SK-N-SH (cell line): ENCODE measurements around the gene LNPEP. TPM values are rescaled to one million over a fixed set of nuclear protein-coding genes. Genes with fewer than 3 reads are reported as not detected.

Experiments
- CTCF ChIA-PET: fragments of 300-600, 350-600 bp; formaldehyde crosslinking; extraction: SDS; loops from one replicate; lab custom pipeline; 2021; lab: Yijun Ruan, JAX
- POLR2A ChIA-PET: fragments of 350-600 bp; sonication (Branson Sonifier 250); formaldehyde crosslinking; extraction: SDS; loops from one replicate; lab custom pipeline; 2020; ENCODE audit warnings: antibody characterized with exemption, inconsistent platforms; lab: Yijun Ruan, JAX
- DNase-seq: peaks from one replicate; pipeline ENCODE4 v3.0.0; 2012
- H2AFZ ChIP-seq: fragments of 200-600 bp; sonication (generic); 2 replicates; pipeline ENCODE4 v1.8.1; 2016; ENCODE audit warnings: antibody characterized with exemption, mild to moderate bottlenecking, low read depth
- H3F3A ChIP-seq: fragments of 200-600 bp; sonication (generic); replicated peaks from 2 replicates; pipeline ENCODE3; 2016; ENCODE audit warnings: antibody characterized with exemption, mild to moderate bottlenecking; ENCODE audit not compliant: insufficient read depth
- H3K27ac ChIP-seq, 2 experiments: fragments of 200-500 bp in 1 of 2; fragments of 200-600 bp in 1 of 2; sonication (Bioruptor generic) in 1 of 2; sonication (generic), shearing (Covaris generic) in 1 of 2; 2 replicates each; pipeline versions ENCODE4 v1.5.1 to v1.6.1; 2014 to 2016; ENCODE audit warnings: low read depth in 2 of 2, inconsistent platforms in 1 of 2, low read length in 1 of 2, mild to moderate bottlenecking in 1 of 2, mixed read lengths in 1 of 2
- H3K27me3 ChIP-seq: fragments of 200-600 bp; sonication (generic), shearing (Covaris generic); 2 replicates; pipeline ENCODE4 v1.6.1; 2016; ENCODE audit warnings: mixed run types; ENCODE audit not compliant: insufficient read depth
- H3K36me3 ChIP-seq, 2 experiments: fragments of 200-500 bp in 1 of 2; fragments of 200-600 bp in 1 of 2; sonication (Bioruptor generic) in 1 of 2; sonication (generic) in 1 of 2; replicated peaks in 1 of 2; 2 replicates each; pipeline versions ENCODE3 to v1.5.1; 2014 to 2016; ENCODE audit warnings: low read length in 1 of 2, mild to moderate bottlenecking in 1 of 2; ENCODE audit not compliant: insufficient read depth in 2 of 2, control insufficient read depth in 1 of 2
- H3K4me1 ChIP-seq, 2 experiments: fragments of 200-500 bp in 1 of 2; fragments of 200-600 bp in 1 of 2; sonication (Bioruptor generic) in 1 of 2; sonication (generic), shearing (Covaris generic) in 1 of 2; 2 replicates each; pipeline versions ENCODE4 v1.5.1 to v1.6.1; 2014 to 2016; ENCODE audit warnings: low read depth in 1 of 2, low read length in 1 of 2, mixed run types in 1 of 2; ENCODE audit not compliant: insufficient read depth in 2 of 2, control insufficient read depth in 1 of 2
- H3K4me2 ChIP-seq: fragments of 200-600 bp; sonication (generic), shearing (Covaris generic); 2 replicates; pipeline ENCODE4 v1.6.1; 2017; ENCODE audit warnings: mixed run types
- H3K4me3 ChIP-seq, 2 experiments: fragments of 200-500 bp in 1 of 2; fragments of 200-600 bp in 1 of 2; sonication (Bioruptor generic) in 1 of 2; sonication (generic), shearing (Covaris generic) in 1 of 2; 2 replicates each; pipeline versions ENCODE4 v1.5.1 to v1.8.1; 2014 to 2016; ENCODE audit warnings: low read depth in 2 of 2, inconsistent platforms in 1 of 2, low read length in 1 of 2, mild to moderate bottlenecking in 1 of 2, mixed read lengths in 1 of 2, moderate library complexity in 1 of 2
- H3K79me2 ChIP-seq: fragments of 200-600 bp; sonication (generic); 2 replicates; pipeline ENCODE4 v1.8.1; 2017; ENCODE audit warnings: mild to moderate bottlenecking; ENCODE audit not compliant: insufficient read depth
- H3K9ac ChIP-seq: fragments of 200-600 bp; sonication (generic); 2 replicates; pipeline ENCODE4 v1.6.1; 2017; ENCODE audit warnings: mixed run types
- H3K9me2 ChIP-seq: fragments of 200-600 bp; sonication (generic); 2 replicates; pipeline ENCODE4 v1.6.1; 2017; ENCODE audit warnings: mixed run types
- H3K9me3 ChIP-seq: fragments of 200-600 bp; sonication (generic); 2 replicates; pipeline ENCODE4 v1.6.1; 2017; ENCODE audit warnings: mixed run types, mild to moderate bottlenecking, moderate library complexity
- H4K20me1 ChIP-seq: fragments of 200-600 bp; sonication (generic); 2 replicates; pipeline ENCODE4 v1.6.1; 2017; ENCODE audit warnings: mild to moderate bottlenecking, mixed run types; ENCODE audit not compliant: insufficient read depth
- FOXJ3 ChIP-seq: sonication (generic); formaldehyde crosslinking; IDR thresholded peaks from 2 replicates; pipeline ENCODE4 v1.5.1; 2020; ENCODE audit warnings: mild to moderate bottlenecking, missing genetic modification reagents
- JUND ChIP-seq: IDR thresholded peaks from 2 replicates; pipeline ENCODE4 v1.4.0; 2012
- RAD21 ChIP-seq: IDR thresholded peaks from 2 replicates; pipeline ENCODE4 v1.6.1; 2012; ENCODE audit warnings: mild to moderate bottlenecking, low read length
- SMC3 ChIP-seq: IDR thresholded peaks from 2 replicates; pipeline ENCODE4 v1.6.1; 2012; ENCODE audit warnings: low read depth, low read length, improper control_type of control experiment
- WGBS: methylation state at CpG from one replicate; pipeline ENCODE4 v1.1.6; 2017; ENCODE audit warnings: low lambda C conversion rate; 5-methylcytosine and 5-hydroxymethylcytosine counted together
- polyA plus RNA-seq, 3 experiments: library from polyadenylated mRNA; depleted of rRNA; stranded (reverse); fragments of >200 nt; gene quantifications; 2 replicates each; pipeline ENCODE4 v1.2.3, GENCODE V29; 2012
- TF ChIP-seq, protein P1 (sequence below): fragments of 150-350 bp; IDR thresholded peaks from 2 replicates; pipeline ENCODE4 v1.6.1; 2016; ENCODE audit warnings: mild to moderate bottlenecking, low read depth, low read length
- TF ChIP-seq, protein P2 (sequence below): IDR thresholded peaks from 2 replicates; pipeline ENCODE4; 2012
- TF ChIP-seq, protein P3 (sequence below): fragments of 200-600 bp; sonication (generic); IDR thresholded peaks from 2 replicates; pipeline ENCODE4 v1.6.1; 2017; ENCODE audit warnings: antibody characterized with exemption, mild to moderate bottlenecking, moderate library complexity
- TF ChIP-seq, protein P4 (sequence below): IDR thresholded peaks from 2 replicates; pipeline ENCODE4 v1.6.1; 2012; ENCODE audit warnings: mild to moderate bottlenecking, low read depth, low read length, moderate library complexity

Gene LNPEP
- polyA plus RNA-seq, 1 of the 3 experiments (the other 2 are of a cell fraction) = 4.3 TPM

DNA sequence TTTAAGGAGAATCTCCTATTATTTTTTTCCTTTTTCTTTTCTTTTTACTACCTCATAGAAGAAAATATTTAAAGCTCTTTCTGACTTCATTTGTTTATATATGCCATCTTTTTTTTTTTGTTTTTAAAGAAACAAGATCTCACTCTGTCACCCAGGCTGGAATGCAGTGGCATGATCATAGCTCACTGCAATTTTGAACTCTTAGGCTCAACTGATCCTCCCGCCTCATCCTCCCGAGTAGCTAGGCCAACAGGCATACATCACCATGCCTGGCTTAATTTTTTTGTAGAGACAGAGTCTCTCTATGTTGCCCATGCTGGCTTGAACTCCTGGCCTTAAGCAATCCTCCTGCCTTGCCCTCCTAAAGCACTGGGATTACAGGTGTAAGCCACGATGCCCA lies 59.5 kb downstream of the LNPEP start:
- no peaks in the 10 kb centered on the region for H3K9me2 ChIP-seq
- H3K27me3 ChIP-seq = no peaks in the 10 kb centered on the region
- no peak for DNase-seq
- H4K20me1 ChIP-seq = no peaks in the 10 kb centered on the region
- no peaks in the 10 kb centered on the region for H3K9me3 ChIP-seq
- no peak overlapping the region for H3K4me3 ChIP-seq
- CTCF ChIA-PET = interaction anchor here (0.7 to 3.9 kb wide), 4 partner anchors 45 to 242 kb away, joined by 3 to 59 read pairs (median 17); partner anchors contain the start of gene LIX1
- H3F3A ChIP-seq = peaks cover 3% of the 10 kb centered on the region
- H3K9ac ChIP-seq = no peak overlapping the region
- H3K4me2 ChIP-seq = no peak overlapping the region
- H2AFZ ChIP-seq = no peak overlapping the region
- peaks cover 15 to 27% of the 10 kb centered on the region in 2 experiments for H3K36me3 ChIP-seq
- WGBS = 91% methylated on average over 3 of the region's 3 CpGs
- H3K27ac ChIP-seq = no peak overlapping the region; a peak in 1 of 4 replicates
- H3K79me2 ChIP-seq = no peaks in the 10 kb centered on the region; the same call in 1 of the 2 replicates
- TF ChIP-seq, protein P1, sequence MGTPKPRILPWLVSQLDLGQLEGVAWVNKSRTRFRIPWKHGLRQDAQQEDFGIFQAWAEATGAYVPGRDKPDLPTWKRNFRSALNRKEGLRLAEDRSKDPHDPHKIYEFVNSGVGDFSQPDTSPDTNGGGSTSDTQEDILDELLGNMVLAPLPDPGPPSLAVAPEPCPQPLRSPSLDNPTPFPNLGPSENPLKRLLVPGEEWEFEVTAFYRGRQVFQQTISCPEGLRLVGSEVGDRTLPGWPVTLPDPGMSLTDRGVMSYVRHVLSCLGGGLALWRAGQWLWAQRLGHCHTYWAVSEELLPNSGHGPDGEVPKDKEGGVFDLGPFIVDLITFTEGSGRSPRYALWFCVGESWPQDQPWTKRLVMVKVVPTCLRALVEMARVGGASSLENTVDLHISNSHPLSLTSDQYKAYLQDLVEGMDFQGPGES = no peak
- TF ChIP-seq, all 33 proteins: peak for 0
- H3K4me1 ChIP-seq = no peaks in the 10 kb centered on the region
- POLR2A ChIA-PET = no interaction called here

DNA sequence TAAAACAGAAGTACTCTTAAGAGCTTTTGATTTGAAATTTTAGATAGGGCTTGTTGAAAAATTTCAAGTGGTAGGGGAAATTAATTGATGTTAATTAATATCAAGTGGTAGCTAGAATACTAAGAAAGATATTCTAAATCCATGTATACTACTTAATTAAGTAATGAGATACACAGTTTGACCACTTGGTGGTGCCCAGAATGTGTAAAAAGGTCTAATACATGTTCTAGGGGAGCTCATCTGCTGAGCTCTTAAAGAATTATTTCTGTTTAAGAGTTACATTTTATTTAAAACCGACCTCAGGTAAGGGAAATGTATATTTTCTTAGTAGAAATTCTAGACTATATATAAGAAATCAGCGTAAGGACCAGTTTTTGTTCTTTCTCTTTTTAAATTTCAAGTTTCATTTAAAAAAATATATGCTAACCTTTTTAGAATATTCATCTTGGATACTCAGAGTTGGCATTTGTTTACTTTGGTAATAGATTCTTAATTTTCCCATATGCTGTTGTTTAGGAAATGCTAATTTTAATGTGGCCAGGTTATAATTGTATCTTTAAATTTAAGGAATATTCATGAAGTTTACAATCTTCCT lies 61.5 kb downstream of the LNPEP start:
- H3K4me2 ChIP-seq = no peak overlapping the region
- POLR2A ChIA-PET = no interaction called here

More for the DNA sequence above, 61.5 kb downstream of the LNPEP start:
- TF ChIP-seq, protein P2, sequence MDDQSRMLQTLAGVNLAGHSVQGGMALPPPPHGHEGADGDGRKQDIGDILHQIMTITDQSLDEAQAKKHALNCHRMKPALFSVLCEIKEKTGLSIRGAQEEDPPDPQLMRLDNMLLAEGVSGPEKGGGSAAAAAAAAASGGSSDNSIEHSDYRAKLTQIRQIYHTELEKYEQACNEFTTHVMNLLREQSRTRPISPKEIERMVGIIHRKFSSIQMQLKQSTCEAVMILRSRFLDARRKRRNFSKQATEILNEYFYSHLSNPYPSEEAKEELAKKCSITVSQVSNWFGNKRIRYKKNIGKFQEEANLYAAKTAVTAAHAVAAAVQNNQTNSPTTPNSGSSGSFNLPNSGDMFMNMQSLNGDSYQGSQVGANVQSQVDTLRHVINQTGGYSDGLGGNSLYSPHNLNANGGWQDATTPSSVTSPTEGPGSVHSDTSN = no peak
- TF ChIP-seq, protein P3, sequence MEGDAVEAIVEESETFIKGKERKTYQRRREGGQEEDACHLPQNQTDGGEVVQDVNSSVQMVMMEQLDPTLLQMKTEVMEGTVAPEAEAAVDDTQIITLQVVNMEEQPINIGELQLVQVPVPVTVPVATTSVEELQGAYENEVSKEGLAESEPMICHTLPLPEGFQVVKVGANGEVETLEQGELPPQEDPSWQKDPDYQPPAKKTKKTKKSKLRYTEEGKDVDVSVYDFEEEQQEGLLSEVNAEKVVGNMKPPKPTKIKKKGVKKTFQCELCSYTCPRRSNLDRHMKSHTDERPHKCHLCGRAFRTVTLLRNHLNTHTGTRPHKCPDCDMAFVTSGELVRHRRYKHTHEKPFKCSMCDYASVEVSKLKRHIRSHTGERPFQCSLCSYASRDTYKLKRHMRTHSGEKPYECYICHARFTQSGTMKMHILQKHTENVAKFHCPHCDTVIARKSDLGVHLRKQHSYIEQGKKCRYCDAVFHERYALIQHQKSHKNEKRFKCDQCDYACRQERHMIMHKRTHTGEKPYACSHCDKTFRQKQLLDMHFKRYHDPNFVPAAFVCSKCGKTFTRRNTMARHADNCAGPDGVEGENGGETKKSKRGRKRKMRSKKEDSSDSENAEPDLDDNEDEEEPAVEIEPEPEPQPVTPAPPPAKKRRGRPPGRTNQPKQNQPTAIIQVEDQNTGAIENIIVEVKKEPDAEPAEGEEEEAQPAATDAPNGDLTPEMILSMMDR = peak; percentile 74
- TF ChIP-seq FOXJ3 (CRISPR knock-in tag) (no peak), SMC3 (peak; percentile 64), JUND (no peak), RAD21 (peak; percentile 74)
- TF ChIP-seq, protein P4, sequence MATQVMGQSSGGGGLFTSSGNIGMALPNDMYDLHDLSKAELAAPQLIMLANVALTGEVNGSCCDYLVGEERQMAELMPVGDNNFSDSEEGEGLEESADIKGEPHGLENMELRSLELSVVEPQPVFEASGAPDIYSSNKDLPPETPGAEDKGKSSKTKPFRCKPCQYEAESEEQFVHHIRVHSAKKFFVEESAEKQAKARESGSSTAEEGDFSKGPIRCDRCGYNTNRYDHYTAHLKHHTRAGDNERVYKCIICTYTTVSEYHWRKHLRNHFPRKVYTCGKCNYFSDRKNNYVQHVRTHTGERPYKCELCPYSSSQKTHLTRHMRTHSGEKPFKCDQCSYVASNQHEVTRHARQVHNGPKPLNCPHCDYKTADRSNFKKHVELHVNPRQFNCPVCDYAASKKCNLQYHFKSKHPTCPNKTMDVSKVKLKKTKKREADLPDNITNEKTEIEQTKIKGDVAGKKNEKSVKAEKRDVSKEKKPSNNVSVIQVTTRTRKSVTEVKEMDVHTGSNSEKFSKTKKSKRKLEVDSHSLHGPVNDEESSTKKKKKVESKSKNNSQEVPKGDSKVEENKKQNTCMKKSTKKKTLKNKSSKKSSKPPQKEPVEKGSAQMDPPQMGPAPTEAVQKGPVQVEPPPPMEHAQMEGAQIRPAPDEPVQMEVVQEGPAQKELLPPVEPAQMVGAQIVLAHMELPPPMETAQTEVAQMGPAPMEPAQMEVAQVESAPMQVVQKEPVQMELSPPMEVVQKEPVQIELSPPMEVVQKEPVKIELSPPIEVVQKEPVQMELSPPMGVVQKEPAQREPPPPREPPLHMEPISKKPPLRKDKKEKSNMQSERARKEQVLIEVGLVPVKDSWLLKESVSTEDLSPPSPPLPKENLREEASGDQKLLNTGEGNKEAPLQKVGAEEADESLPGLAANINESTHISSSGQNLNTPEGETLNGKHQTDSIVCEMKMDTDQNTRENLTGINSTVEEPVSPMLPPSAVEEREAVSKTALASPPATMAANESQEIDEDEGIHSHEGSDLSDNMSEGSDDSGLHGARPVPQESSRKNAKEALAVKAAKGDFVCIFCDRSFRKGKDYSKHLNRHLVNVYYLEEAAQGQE = no peak
- DNase-seq = peak; percentile 21
- H3K9me2 ChIP-seq = no peaks in the 10 kb centered on the region
- 54% methylated on average over 2 of the region's 2 CpGs for WGBS
- no peak overlapping the region for H3K27ac ChIP-seq
- peaks cover 3% of the 10 kb centered on the region for H3F3A ChIP-seq
- no peaks in the 10 kb centered on the region for H3K79me2 ChIP-seq
- H3K27me3 ChIP-seq = no peaks in the 10 kb centered on the region
- peaks cover 13 to 16% of the 10 kb centered on the region in 2 experiments for H3K36me3 ChIP-seq
- CTCF ChIA-PET = interaction anchor here (0.6 to 3.9 kb wide), 50 partner anchors 9 to 383 kb away, joined by 3 to 67 read pairs (median 4); partner anchors contain the start of genes LIX1 and LNPEP
- no peaks in the 10 kb centered on the region for H3K4me1 ChIP-seq
- H4K20me1 ChIP-seq = no peaks in the 10 kb centered on the region
- no peak overlapping the region for H3K9ac ChIP-seq
- H2AFZ ChIP-seq = no peak overlapping the region
- no peaks in the 10 kb centered on the region for H3K9me3 ChIP-seq
- H3K4me3 ChIP-seq = no peak overlapping the region
